HepG2 (cell line): Measurements from ENCODE around the gene MIF.

Experiments used
- BRCA1 ChIP-seq: sonication (generic); formaldehyde crosslinking; IDR thresholded peaks from 2 replicates; pipeline ENCODE4 v1.4.0; 2020; ENCODE audit warnings: missing genetic modification reagents
- EZH2 ChIP-seq: conservative IDR thresholded peaks from 2 replicates; pipeline ENCODE4 v1.6.1; 2012; ENCODE audit warnings: mild to moderate bottlenecking, low read depth, low read length, moderate library complexity
- SRF ChIP-seq: IDR thresholded peaks from 2 replicates; pipeline ENCODE4 v1.6.1; 2011; ENCODE audit warnings: mild to moderate bottlenecking, low read depth, low read length, moderate library complexity
- TF ChIP-seq, protein P1 (sequence below): sonication (generic); formaldehyde crosslinking; IDR thresholded peaks from 2 replicates; pipeline ENCODE4 v1.4.0; 2020; ENCODE audit warnings: missing genetic modification reagents

DNA sequence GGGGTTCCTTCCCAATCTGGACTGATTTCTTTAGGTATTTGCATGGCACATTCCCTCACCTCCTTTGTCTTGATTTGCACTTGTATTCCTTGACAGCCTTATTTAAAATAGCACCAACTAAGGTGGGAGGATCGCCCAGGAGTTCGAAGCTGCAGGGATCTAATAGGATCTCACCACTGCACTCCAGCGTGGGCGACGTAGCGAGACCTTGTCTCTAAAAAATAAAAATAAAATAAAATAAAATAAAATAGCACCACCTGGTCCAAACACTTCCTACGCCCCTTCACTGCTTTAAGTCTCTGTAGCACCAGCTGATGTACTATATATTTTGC lies 35.7 kb upstream of the MIF start:
- TF ChIP-seq EZH2, result no peak
- no peak for TF ChIP-seq SRF
- no peak for TF ChIP-seq BRCA1 (CRISPR knock-in tag)
- TF ChIP-seq, protein P1, sequence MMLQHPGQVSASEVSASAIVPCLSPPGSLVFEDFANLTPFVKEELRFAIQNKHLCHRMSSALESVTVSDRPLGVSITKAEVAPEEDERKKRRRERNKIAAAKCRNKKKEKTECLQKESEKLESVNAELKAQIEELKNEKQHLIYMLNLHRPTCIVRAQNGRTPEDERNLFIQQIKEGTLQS, result no peak
